Measurements from ENCODE around the gene TREML2.

DNA sequence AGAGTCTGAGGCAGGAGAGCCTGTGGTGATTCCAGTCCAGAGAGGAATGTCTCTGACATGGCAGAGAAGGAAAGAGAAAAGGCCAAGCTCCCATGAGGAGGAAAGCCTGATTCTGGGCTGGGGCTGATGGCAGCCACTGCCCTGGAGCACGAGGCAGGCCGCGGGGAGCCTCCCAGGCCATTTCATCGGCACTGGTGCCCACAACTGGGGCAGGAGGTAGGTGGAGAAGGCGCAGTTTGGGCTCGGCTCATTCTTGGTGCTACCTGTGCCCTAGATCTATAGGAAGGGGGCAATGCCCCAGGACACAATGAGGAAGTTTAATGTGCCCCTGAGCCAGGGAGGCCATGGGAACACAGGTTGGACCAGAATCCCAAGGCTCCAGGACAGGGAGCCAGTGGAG lies 44.2 kb downstream of the TREML2 start:
- TF ChIP-seq, protein P1, sequence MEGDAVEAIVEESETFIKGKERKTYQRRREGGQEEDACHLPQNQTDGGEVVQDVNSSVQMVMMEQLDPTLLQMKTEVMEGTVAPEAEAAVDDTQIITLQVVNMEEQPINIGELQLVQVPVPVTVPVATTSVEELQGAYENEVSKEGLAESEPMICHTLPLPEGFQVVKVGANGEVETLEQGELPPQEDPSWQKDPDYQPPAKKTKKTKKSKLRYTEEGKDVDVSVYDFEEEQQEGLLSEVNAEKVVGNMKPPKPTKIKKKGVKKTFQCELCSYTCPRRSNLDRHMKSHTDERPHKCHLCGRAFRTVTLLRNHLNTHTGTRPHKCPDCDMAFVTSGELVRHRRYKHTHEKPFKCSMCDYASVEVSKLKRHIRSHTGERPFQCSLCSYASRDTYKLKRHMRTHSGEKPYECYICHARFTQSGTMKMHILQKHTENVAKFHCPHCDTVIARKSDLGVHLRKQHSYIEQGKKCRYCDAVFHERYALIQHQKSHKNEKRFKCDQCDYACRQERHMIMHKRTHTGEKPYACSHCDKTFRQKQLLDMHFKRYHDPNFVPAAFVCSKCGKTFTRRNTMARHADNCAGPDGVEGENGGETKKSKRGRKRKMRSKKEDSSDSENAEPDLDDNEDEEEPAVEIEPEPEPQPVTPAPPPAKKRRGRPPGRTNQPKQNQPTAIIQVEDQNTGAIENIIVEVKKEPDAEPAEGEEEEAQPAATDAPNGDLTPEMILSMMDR (IDR thresholded peaks at IDR 0.05), result no peak
- TF ChIP-seq POLR2A (IDR thresholded peaks at IDR 0.05) (no peak), EP300 (IDR thresholded peaks at IDR 0.05) (no peak)
